SK-N-SH (cell line): ENCODE measurements around the gene TMEM170B. TPM values are rescaled to one million over a fixed set of nuclear protein-coding genes. Genes with fewer than 3 reads are reported as not detected.

Experiments used
- CTCF ChIA-PET: fragments of 300-600, 350-600 bp; formaldehyde crosslinking; extraction: SDS; loops from one replicate; lab custom pipeline; 2021; lab: Yijun Ruan, JAX
- POLR2A ChIA-PET: fragments of 350-600 bp; sonication (Branson Sonifier 250); formaldehyde crosslinking; extraction: SDS; loops from one replicate; lab custom pipeline; 2020; ENCODE audit warnings: antibody characterized with exemption, inconsistent platforms; lab: Yijun Ruan, JAX
- DNase-seq: peaks from one replicate; pipeline ENCODE4 v3.0.0; 2012
- H2AFZ ChIP-seq: fragments of 200-600 bp; sonication (generic); 2 replicates; pipeline ENCODE4 v1.8.1; 2016; ENCODE audit warnings: antibody characterized with exemption, mild to moderate bottlenecking, low read depth
- H3F3A ChIP-seq: fragments of 200-600 bp; sonication (generic); replicated peaks from 2 replicates; pipeline ENCODE3; 2016; ENCODE audit warnings: antibody characterized with exemption, mild to moderate bottlenecking; ENCODE audit not compliant: insufficient read depth
- H3K27ac ChIP-seq, 2 experiments: fragments of 200-500 bp in 1 of 2; fragments of 200-600 bp in 1 of 2; sonication (Bioruptor generic) in 1 of 2; sonication (generic), shearing (Covaris generic) in 1 of 2; 2 replicates each; pipeline versions ENCODE4 v1.5.1 to v1.6.1; 2014 to 2016; ENCODE audit warnings: low read depth in 2 of 2, inconsistent platforms in 1 of 2, low read length in 1 of 2, mild to moderate bottlenecking in 1 of 2, mixed read lengths in 1 of 2
- H3K27me3 ChIP-seq: fragments of 200-600 bp; sonication (generic), shearing (Covaris generic); 2 replicates; pipeline ENCODE4 v1.6.1; 2016; ENCODE audit warnings: mixed run types; ENCODE audit not compliant: insufficient read depth
- H3K36me3 ChIP-seq, 2 experiments: fragments of 200-500 bp in 1 of 2; fragments of 200-600 bp in 1 of 2; sonication (Bioruptor generic) in 1 of 2; sonication (generic) in 1 of 2; replicated peaks in 1 of 2; 2 replicates each; pipeline versions ENCODE3 to v1.5.1; 2014 to 2016; ENCODE audit warnings: low read length in 1 of 2, mild to moderate bottlenecking in 1 of 2; ENCODE audit not compliant: insufficient read depth in 2 of 2, control insufficient read depth in 1 of 2
- H3K4me1 ChIP-seq, 2 experiments: fragments of 200-500 bp in 1 of 2; fragments of 200-600 bp in 1 of 2; sonication (Bioruptor generic) in 1 of 2; sonication (generic), shearing (Covaris generic) in 1 of 2; 2 replicates each; pipeline versions ENCODE4 v1.5.1 to v1.6.1; 2014 to 2016; ENCODE audit warnings: low read depth in 1 of 2, low read length in 1 of 2, mixed run types in 1 of 2; ENCODE audit not compliant: insufficient read depth in 2 of 2, control insufficient read depth in 1 of 2
- H3K4me2 ChIP-seq: fragments of 200-600 bp; sonication (generic), shearing (Covaris generic); 2 replicates; pipeline ENCODE4 v1.6.1; 2017; ENCODE audit warnings: mixed run types
- H3K4me3 ChIP-seq, 2 experiments: fragments of 200-500 bp in 1 of 2; fragments of 200-600 bp in 1 of 2; sonication (Bioruptor generic) in 1 of 2; sonication (generic), shearing (Covaris generic) in 1 of 2; 2 replicates each; pipeline versions ENCODE4 v1.5.1 to v1.8.1; 2014 to 2016; ENCODE audit warnings: low read depth in 2 of 2, inconsistent platforms in 1 of 2, low read length in 1 of 2, mild to moderate bottlenecking in 1 of 2, mixed read lengths in 1 of 2, moderate library complexity in 1 of 2
- H3K79me2 ChIP-seq: fragments of 200-600 bp; sonication (generic); 2 replicates; pipeline ENCODE4 v1.8.1; 2017; ENCODE audit warnings: mild to moderate bottlenecking; ENCODE audit not compliant: insufficient read depth
- H3K9ac ChIP-seq: fragments of 200-600 bp; sonication (generic); 2 replicates; pipeline ENCODE4 v1.6.1; 2017; ENCODE audit warnings: mixed run types
- H3K9me2 ChIP-seq: fragments of 200-600 bp; sonication (generic); 2 replicates; pipeline ENCODE4 v1.6.1; 2017; ENCODE audit warnings: mixed run types
- H3K9me3 ChIP-seq: fragments of 200-600 bp; sonication (generic); 2 replicates; pipeline ENCODE4 v1.6.1; 2017; ENCODE audit warnings: mixed run types, mild to moderate bottlenecking, moderate library complexity
- H4K20me1 ChIP-seq: fragments of 200-600 bp; sonication (generic); 2 replicates; pipeline ENCODE4 v1.6.1; 2017; ENCODE audit warnings: mild to moderate bottlenecking, mixed run types; ENCODE audit not compliant: insufficient read depth
- CHD2 ChIP-seq: fragments of 150-350 bp; IDR thresholded peaks from 2 replicates; pipeline ENCODE4 v1.6.1; 2018; ENCODE audit warnings: low read length; ENCODE audit not compliant: partially characterized antibody
- ELF1 ChIP-seq: IDR thresholded peaks from 2 replicates; pipeline ENCODE4 v1.4.0; 2012
- EP300 ChIP-seq, 2 experiments: IDR thresholded peaks; 2 replicates each; pipeline versions ENCODE4 v1.4.0 to v1.6.1; 2012; ENCODE audit warnings: borderline replicate concordance in 1 of 2, low read depth in 1 of 2, low read length in 1 of 2
- FOSL2 ChIP-seq: IDR thresholded peaks from 2 replicates; pipeline ENCODE4 v1.4.0; 2012; ENCODE audit warnings: low read depth, mild to moderate bottlenecking, moderate library complexity, borderline replicate concordance
- FOXJ3 ChIP-seq: sonication (generic); formaldehyde crosslinking; IDR thresholded peaks from 2 replicates; pipeline ENCODE4 v1.5.1; 2020; ENCODE audit warnings: mild to moderate bottlenecking, missing genetic modification reagents
- GABPA ChIP-seq: IDR thresholded peaks from 2 replicates; pipeline ENCODE4 v1.4.0; 2012; ENCODE audit warnings: low read depth, mild to moderate bottlenecking
- JUND ChIP-seq: IDR thresholded peaks from 2 replicates; pipeline ENCODE4 v1.4.0; 2012
- MXI1 ChIP-seq: IDR thresholded peaks from 2 replicates; pipeline ENCODE4 v1.6.1; 2012; ENCODE audit warnings: mild to moderate bottlenecking, low read depth, low read length, improper control_type of control experiment
- NFIC ChIP-seq: IDR thresholded peaks from 2 replicates; pipeline ENCODE4 v1.4.0; 2012; ENCODE audit warnings: borderline replicate concordance
- NRF1 ChIP-seq: IDR thresholded peaks from 2 replicates; pipeline ENCODE4 v1.6.1; 2012; ENCODE audit warnings: low read depth, mild to moderate bottlenecking, low read length
- PBX3 ChIP-seq: IDR thresholded peaks from 2 replicates; pipeline ENCODE4; 2012
- RFX5 ChIP-seq: IDR thresholded peaks from 2 replicates; pipeline ENCODE4 v1.6.1; 2012; ENCODE audit warnings: mild to moderate bottlenecking, improper control_type of control experiment, low read length
- SIN3A ChIP-seq: IDR thresholded peaks from 2 replicates; pipeline ENCODE4 v1.6.1; 2012; ENCODE audit warnings: low read depth, mild to moderate bottlenecking, low read length, moderate library complexity, borderline replicate concordance
- TEAD4 ChIP-seq: IDR thresholded peaks from 2 replicates; pipeline ENCODE4 v1.4.0; 2012; ENCODE audit warnings: mild to moderate bottlenecking, borderline replicate concordance; ENCODE audit not compliant: insufficient read depth
- USF2 ChIP-seq: fragments of 150-350 bp; IDR thresholded peaks from 2 replicates; pipeline ENCODE4 v1.6.1; 2017; ENCODE audit warnings: antibody characterized with exemption, low read length, low read depth, borderline replicate concordance
- ZBTB33 ChIP-seq: IDR thresholded peaks from 2 replicates; pipeline ENCODE4 v1.4.0; 2012; ENCODE audit warnings: low read depth, borderline replicate concordance
- WGBS: methylation state at CpG from one replicate; pipeline ENCODE4 v1.1.6; 2017; ENCODE audit warnings: low lambda C conversion rate; 5-methylcytosine and 5-hydroxymethylcytosine counted together
- polyA plus RNA-seq, 3 experiments: library from polyadenylated mRNA; depleted of rRNA; stranded (reverse); fragments of >200 nt; gene quantifications; 2 replicates each; pipeline ENCODE4 v1.2.3, GENCODE V29; 2012

Gene TMEM170B
- polyA plus RNA-seq, 1 of the 3 experiments (the other 2 are of a cell fraction), result 0.44 TPM

- Histone ChIP-seq H3K9ac (no peak overlapping the region), H3K4me1 (no peaks in the 10 kb centered on the region; a peak in 1 of 4 replicates), H3K4me2 (no peak overlapping the region), H4K20me1 (no peaks in the 10 kb centered on the region), H3K36me3 (no peaks in the 10 kb centered on the region), H3K9me2 (no peaks in the 10 kb centered on the region), H3K27me3 (no peaks in the 10 kb centered on the region), H3F3A (no peaks in the 10 kb centered on the region), H3K79me2 (no peaks in the 10 kb centered on the region), H2AFZ (no peak overlapping the region), H3K4me3 (no peak overlapping the region), H3K27ac (no peak overlapping the region), H3K9me3 (no peaks in the 10 kb centered on the region)
- CTCF ChIA-PET, result no interaction called here
- DNase-seq, result no peak
- TF ChIP-seq NFIC (no peak), MXI1 (no peak), TEAD4 (no peak)
- POLR2A ChIA-PET, result no interaction called here
- 82% methylated on average over 7 of the region's 7 CpGs for WGBS
Measured at GRCh38 chr6:11601776-11602605, 64.4 kb downstream of the TMEM170B start.

GRCh38 chr6:11604215-11604614 lies 66.7 kb downstream of the TMEM170B start:
- ChIA-PET POLR2A (no interaction called here), CTCF (interaction anchor here (1.4 to 2.5 kb wide), 2 partner anchors 9 to 29 kb away, joined by 4 to 11 read pairs; no protein-coding TSS in a partner anchor)
- H3K4me2 ChIP-seq, result no peak overlapping the region
- WGBS, result 71% methylated on average over 3 of the region's 3 CpGs
- H4K20me1 ChIP-seq, result no peaks in the 10 kb centered on the region
- no peaks in the 10 kb centered on the region for H3K9me2 ChIP-seq
- no peaks in the 10 kb centered on the region for H3K27me3 ChIP-seq
- TF ChIP-seq FOXJ3 (CRISPR knock-in tag), result no peak
- TF ChIP-seq RFX5, result no peak
- peaks cover 6% of the 10 kb centered on the region for H3F3A ChIP-seq
- H3K4me3 ChIP-seq, result no peak overlapping the region
- no peaks in the 10 kb centered on the region for H3K79me2 ChIP-seq
- no peak overlapping the region for H3K27ac ChIP-seq
- H3K9ac ChIP-seq, result no peak overlapping the region
- no peak for DNase-seq
- peaks cover 0 to 4% of the 10 kb centered on the region in 2 experiments; a peak in 3 of 4 replicates for H3K4me1 ChIP-seq
- no peaks in the 10 kb centered on the region for H3K9me3 ChIP-seq
- H2AFZ ChIP-seq, result no peak overlapping the region
- H3K36me3 ChIP-seq, result no peaks in the 10 kb centered on the region

GRCh38 chr6:11604836-11605506 lies 67.4 kb downstream of the TMEM170B start:
- Histone ChIP-seq H3K4me1 (peaks cover 0 to 5% of the 10 kb centered on the region in 2 experiments; a peak in 3 of 4 replicates), H3K4me3 (no peak overlapping the region), H3K27me3 (no peaks in the 10 kb centered on the region), H3K9me3 (no peaks in the 10 kb centered on the region), H3K4me2 (no peak overlapping the region), H3K36me3 (no peaks in the 10 kb centered on the region), H3K9ac (no peak overlapping the region), H3K9me2 (no peaks in the 10 kb centered on the region), H3F3A (peaks cover 12% of the 10 kb centered on the region), H2AFZ (peak overlapping the region; percentile 58; the same call in 1 of the 2 replicates), H3K79me2 (no peaks in the 10 kb centered on the region), H4K20me1 (no peaks in the 10 kb centered on the region), H3K27ac (no peak overlapping the region)
- ChIA-PET POLR2A (no interaction called here), CTCF (interaction anchor here (1.1 to 2.5 kb wide), 3 partner anchors 9 to 685 kb away, joined by 3 to 11 read pairs (median 4); partner anchors contain the start of gene EDN1)
- DNase-seq, result no peak
- 75% methylated on average over 5 of the region's 5 CpGs for WGBS
- TF ChIP-seq GABPA, result no peak
- TF ChIP-seq EP300 (IDR thresholded peaks at IDR 0.05; ENCODE audit: borderline replicate concordance in 1 of 2, low read depth in 1 of 2, low read length in 1 of 2), result no peak
- no peak for TF ChIP-seq CHD2
- TF ChIP-seq NRF1, result no peak
- TF ChIP-seq FOSL2, result no peak
- TF ChIP-seq FOXJ3 (CRISPR knock-in tag), result no peak
- no peak for TF ChIP-seq JUND
- no peak for TF ChIP-seq ELF1
- TF ChIP-seq PBX3, result no peak
- TF ChIP-seq RFX5, result no peak
- no peak for TF ChIP-seq USF2
- TF ChIP-seq SIN3A, result no peak
- no peak for TF ChIP-seq ZBTB33
